IPS-20b (cell line): ENCODE measurements around the gene FYB2.

Source experiments
- H3K27ac ChIP-seq: one replicate; pipeline ENCODE4 v1.5.1; 2013; ENCODE audit warnings: low read length
- H3K27me3 ChIP-seq: 2 replicates; pipeline ENCODE4 v1.6.1; 2013; ENCODE audit warnings: mild to moderate bottlenecking, low read length, inconsistent platforms; ENCODE audit not compliant: insufficient read depth
- H3K36me3 ChIP-seq: 2 replicates; pipeline ENCODE4 v1.6.1; 2013; ENCODE audit warnings: low read depth, mild to moderate bottlenecking, inconsistent platforms, low read length, moderate library complexity; ENCODE audit not compliant: insufficient read depth
- H3K4me1 ChIP-seq: 2 replicates; pipeline ENCODE4 v1.6.1; 2013; ENCODE audit warnings: mild to moderate bottlenecking, control low read depth, inconsistent platforms, low read length, moderate library complexity; ENCODE audit not compliant: insufficient read depth
- H3K4me3 ChIP-seq: 2 replicates; pipeline ENCODE4 v1.5.1; 2013; ENCODE audit warnings: mild to moderate bottlenecking, low read length, inconsistent platforms
- H3K9ac ChIP-seq: 2 replicates; pipeline ENCODE4 v1.6.1; 2013; ENCODE audit warnings: low read depth, mild to moderate bottlenecking, inconsistent platforms, low read length, moderate library complexity
- H3K9me3 ChIP-seq: 2 replicates; pipeline ENCODE4 v1.6.1; 2013; ENCODE audit warnings: mild to moderate bottlenecking, low read depth, low read length, inconsistent platforms; ENCODE audit not compliant: insufficient read depth

The FYB2 gene

GRCh38 chr1:56670350-56670749 lies 148.9 kb downstream of the FYB2 start:
- no peak overlapping the region for H3K27ac ChIP-seq
- H3K27me3 ChIP-seq: no peaks in the 10 kb centered on the region
- H3K4me1 ChIP-seq: 0 out of 2 replicates have a peak, but pooled peaks cover 8% of the 10 kb centered on the region
- no peaks in the 10 kb centered on the region for H3K36me3 ChIP-seq
- H3K9ac ChIP-seq: no peak overlapping the region
- H3K4me3 ChIP-seq: no peak overlapping the region
- no peaks in the 10 kb centered on the region for H3K9me3 ChIP-seq
